ENCODE data around the gene SEMA3F.

DNA sequence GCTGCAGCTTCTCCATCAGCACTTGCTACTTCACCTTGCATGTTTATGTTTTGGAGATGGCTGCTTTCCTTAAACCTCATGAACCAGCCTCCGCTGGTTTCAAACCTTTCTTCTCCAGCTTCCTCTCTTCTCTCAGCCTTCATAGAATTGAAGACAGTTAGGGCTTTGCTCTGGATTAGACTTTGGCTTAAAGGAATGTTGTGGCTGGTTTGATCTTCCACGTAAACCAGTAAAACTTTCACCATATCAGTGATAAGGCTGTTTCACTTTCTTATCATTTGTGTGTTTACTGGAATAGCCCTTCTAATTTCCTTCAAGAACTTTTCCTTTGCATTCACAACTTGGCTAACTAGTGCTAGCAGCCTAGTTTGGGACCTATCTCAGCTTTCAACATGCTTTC, 24.6 kb downstream of the SEMA3F start:
- TF ChIP-seq, protein P1, sequence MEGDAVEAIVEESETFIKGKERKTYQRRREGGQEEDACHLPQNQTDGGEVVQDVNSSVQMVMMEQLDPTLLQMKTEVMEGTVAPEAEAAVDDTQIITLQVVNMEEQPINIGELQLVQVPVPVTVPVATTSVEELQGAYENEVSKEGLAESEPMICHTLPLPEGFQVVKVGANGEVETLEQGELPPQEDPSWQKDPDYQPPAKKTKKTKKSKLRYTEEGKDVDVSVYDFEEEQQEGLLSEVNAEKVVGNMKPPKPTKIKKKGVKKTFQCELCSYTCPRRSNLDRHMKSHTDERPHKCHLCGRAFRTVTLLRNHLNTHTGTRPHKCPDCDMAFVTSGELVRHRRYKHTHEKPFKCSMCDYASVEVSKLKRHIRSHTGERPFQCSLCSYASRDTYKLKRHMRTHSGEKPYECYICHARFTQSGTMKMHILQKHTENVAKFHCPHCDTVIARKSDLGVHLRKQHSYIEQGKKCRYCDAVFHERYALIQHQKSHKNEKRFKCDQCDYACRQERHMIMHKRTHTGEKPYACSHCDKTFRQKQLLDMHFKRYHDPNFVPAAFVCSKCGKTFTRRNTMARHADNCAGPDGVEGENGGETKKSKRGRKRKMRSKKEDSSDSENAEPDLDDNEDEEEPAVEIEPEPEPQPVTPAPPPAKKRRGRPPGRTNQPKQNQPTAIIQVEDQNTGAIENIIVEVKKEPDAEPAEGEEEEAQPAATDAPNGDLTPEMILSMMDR (IDR thresholded peaks at IDR 0.05; ENCODE audit: low read depth, low read length, poor library complexity, severe bottlenecking) = no peak
- TF ChIP-seq EZH2phosphoT487 (IDR thresholded peaks at IDR 0.05; ENCODE audit: borderline replicate concordance, low read length) = no peak
